Stimulated activated naive CD4-positive, alpha-beta T cell (primary cell): ENCODE results near the gene COL5A1.
"Not testable (repeated sequence)": the region's sequence is repeated elsewhere in the genome, so short reads cannot be mapped to it uniquely, and the experiment has no call there.

ENCODE experiments used
- DNase-seq, 6 experiments: peaks; one replicate each; lab custom pipeline; 2025; lab: John Stamatoyannopoulos, UW

The COL5A1 gene

GRCh38 chr9:134640506-134641172 is 964 bp upstream of the COL5A1 start:
- no peak for DNase-seq

DNA sequence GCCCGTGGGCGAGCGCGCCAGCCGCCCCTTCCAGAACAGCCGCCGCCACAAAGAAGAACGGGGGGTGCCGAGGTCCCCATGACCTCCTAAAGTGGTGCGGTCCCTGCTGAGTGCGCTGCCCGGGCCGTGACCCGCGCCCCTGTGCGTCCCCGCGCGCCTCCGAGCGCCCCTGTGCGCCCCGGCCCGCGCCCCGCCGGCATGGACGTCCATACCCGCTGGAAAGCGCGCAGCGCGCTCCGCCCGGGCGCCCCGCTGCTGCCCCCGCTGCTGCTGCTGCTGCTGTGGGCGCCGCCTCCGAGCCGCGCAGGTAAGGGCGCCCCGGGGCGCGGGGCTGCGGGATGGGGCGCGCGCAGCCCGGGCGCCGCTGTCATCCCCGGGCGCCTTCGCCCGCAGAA is 384 bp downstream of the COL5A1 start:
- DNase-seq = no peak

GRCh38 chr9:134642385-134643181 is 980 bp downstream of the COL5A1 start:
- DNase-seq = no peak

- no peak for DNase-seq
Measured at GRCh38 chr9:134643222-134643671, 1.6 kb downstream of the COL5A1 start.

DNA sequence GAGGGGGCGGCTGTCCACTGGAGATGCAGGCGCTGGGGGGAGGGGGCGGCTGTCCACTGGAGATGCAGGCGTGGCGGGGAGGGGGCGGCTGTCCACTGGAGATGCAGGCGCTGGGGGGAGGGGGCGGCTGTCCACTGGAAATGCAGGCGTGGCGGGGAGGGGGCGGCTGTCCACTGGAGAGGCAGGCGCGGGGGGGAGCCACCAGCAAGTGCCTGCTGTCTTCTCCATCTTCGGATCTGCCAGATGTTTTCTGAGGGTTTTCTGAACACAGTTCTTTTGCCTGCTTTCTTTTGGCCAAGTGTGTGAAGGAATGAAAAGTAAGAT is 2.8 kb downstream of the COL5A1 start:
- DNase-seq = not testable (repeated sequence)

DNA sequence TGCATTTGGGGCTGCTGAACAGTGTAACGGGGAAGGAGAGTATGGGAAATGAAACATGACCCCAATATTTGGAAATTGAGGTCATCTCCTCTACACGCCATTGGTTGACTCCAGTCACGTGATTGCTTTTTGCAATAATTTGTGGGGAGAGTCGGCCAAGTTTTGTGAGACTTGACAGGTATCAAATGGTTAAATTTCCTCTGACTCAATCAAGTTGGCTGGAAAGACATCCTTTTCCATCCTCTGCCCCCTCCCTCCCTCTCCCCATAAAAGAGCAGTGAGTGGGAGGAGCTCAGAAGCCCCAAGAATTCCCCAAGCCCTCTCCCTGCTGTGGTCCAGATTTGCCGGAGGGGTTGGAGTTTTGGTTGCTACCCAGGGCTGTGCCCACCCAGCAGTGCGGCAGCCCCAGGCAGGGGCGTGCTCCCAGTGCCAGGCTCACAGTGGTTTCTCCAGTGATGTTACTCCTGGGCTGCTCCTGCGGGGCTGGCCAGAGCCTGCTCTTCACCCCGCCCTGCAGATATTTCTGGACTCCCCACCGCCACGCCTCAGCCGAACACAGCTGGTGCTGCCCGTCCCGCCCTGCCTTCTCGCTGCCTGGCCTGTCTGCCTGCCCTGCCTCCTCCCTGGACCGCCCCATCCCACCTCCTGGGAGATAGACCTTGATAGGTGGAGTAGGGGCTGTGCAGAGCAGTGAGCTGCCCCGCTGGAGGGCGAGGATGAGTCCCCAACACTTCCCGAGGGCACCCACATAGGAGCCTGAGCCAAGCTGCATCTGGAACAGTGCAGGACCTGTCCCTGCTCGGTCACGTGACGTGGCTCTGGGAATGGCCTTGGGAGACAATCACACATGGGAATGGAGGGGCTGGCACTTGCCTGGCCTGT is 3.4 kb downstream of the COL5A1 start:
- no peak for DNase-seq

DNA sequence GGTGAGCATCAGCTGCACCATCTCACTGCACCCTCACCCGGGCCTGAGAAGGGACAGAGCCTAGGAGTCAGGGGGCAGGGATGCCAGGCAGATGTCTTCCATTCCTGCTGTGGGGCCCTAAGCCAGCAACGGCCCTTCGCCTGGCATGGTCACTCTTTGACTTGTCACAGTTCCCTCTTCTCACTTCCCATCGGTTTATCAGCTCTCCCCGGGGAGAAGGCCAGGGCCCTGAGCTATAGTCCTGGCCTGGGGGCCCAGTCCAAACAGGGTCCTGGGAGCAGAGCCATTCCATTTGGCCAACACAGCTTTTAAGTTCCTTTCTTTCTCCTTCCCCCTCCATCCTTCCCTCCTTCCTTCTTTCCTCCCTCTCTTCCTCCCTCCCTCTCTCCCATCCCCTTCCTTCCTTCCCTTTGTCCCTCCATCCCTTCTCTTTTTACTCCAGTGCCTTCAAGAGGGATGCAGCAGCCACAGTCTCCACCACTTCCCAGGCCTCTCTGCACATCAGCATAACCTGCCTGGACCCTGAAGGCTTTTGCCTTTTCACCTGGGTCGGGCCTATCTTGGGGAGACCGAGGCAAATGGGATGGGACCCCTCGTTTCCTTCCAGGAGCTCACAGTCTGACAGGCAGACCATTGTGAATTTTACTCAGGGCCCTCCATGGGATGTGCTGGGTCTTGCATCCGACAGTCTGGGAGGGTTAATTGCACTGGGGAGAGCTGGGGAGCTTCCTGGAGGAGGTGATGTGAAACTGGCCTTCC is 4.2 kb downstream of the COL5A1 start:
- DNase-seq = no peak

GRCh38 chr9:134647359-134648080 is 5.9 kb downstream of the COL5A1 start:
- DNase-seq = no peak

- no peak for DNase-seq
Measured at GRCh38 chr9:134648701-134649530, 7.3 kb downstream of the COL5A1 start.

DNA sequence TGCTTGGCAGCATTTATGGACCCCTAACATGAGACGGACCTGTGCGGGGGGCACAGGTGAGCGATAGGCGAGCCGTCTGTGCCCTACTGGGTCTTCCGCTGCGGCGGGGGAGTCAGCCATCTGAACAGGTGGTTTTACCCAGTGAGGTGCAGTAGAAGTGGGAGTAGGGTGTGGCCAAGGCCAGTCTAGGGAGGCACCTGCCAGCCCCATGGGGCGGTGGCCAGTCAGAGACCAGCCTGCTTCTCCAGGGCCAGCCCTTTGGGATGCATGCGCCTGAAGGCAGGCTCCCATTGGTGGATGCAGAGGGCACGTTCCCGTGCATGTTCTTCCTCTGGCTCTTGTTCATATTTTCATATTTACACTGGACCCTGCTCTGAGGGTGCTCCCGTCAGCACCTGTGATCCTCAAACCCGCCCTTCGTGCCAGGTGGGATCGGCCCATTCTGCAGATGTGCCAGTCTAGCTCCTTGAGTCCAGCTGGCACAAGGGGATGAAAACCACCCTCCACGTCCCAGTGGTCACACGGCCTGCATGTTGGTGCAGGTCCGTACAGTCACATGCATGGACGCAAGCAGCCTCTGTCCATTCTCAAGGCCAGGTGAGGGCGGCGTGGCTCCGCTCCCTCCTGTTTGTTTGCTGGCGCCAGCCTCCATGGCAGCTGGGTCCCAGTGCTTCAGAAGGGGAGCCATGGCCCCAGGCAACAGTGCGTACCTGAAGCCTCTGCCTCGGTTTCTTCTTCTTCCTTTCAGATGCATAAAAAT is 9.0 kb downstream of the COL5A1 start:
- no peak for DNase-seq

- DNase-seq = no peak
Measured at GRCh38 chr9:134651226-134651905, 9.8 kb downstream of the COL5A1 start.

- no peak for DNase-seq
Measured at GRCh38 chr9:134652291-134653225, 11.0 kb downstream of the COL5A1 start.

GRCh38 chr9:134653259-134654009 is 11.8 kb downstream of the COL5A1 start:
- no peak for DNase-seq

GRCh38 chr9:134655101-134655500 is 13.5 kb downstream of the COL5A1 start:
- DNase-seq = no peak

DNA sequence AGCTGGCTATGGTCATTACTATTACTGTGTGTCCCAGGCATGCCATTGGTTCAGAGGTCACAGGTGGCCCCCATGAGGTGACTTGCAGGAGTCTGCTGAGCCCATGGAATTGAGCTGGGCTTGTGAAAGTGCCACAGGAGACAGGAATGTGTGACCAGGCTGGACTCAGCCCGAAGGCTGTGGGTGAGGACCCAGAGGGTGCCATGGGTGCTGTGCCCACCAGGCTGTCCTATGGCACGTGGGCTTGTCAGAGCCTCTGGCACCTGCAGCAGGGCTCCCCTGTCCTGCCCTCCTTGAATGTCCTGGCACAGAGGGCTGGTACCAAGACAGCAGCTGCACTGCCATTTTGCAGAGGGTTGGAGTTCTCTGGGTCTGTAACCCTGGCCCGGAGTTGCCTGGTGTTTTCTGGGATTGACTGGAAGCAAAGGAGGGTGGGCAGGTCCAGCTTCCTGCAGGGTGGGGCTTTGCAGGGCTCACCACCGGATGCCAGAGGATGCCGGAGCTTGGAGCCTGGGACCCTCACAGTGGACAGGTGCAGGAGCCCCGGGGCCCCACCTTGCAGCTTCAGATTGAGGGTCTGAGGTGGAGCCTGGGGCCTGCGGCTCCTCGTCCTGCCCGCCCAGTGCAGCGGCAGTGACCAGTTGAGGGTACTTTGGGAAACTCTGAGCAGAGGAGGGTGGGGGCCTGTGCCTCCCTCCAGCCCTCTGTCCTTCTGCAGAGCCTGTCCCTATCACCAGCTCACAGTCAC is 14.2 kb downstream of the COL5A1 start:
- DNase-seq = no peak

GRCh38 chr9:134656334-134657006 is 14.9 kb downstream of the COL5A1 start:
- no peak for DNase-seq
